ENCODE results near the gene HLA-A.
"Not testable (repeated sequence)": the region's sequence is repeated elsewhere in the genome, so short reads cannot be mapped to it uniquely, and the experiment has no call there.

HLA-A gene

DNA sequence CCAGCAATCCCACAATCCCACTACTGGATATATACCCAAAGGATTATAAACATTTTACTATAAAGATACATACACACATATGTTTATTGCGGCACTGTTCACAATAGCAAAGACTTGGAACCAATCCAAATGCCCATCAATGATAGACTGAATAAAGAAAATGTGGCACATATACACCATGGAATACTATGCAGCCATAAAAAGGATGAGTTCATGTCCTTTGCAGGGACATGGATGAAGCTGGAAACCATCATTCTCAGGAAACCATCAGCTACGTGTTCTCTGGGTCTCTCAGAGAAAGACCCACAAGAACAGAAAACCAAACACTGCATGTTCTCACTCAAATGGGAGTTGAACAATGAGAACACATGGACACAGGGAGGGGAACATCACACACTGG lies 21.4 kb downstream of the HLA-A start:
- DNase-seq (ENCODE audit: low spot score) = not testable (repeated sequence)

DNA sequence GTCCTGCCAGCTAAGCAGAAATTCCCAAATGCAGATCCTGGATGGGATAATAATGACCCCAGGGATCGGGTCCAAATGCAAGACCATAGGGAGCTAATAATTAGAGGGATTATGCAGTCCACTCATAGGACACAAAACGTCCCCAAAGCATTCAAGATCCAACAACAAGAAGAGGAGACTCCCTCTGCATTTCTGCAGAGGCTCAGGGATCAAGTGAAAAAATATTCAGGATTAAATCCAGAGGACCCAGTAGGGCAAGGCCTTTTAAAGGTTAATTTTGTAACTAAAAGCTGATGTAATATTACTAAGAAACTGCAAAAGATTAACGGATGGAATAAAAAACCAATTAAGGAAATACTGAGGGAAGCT lies 22.2 kb downstream of the HLA-A start:
- DNase-seq (ENCODE audit: low spot score) = no peak

DNA sequence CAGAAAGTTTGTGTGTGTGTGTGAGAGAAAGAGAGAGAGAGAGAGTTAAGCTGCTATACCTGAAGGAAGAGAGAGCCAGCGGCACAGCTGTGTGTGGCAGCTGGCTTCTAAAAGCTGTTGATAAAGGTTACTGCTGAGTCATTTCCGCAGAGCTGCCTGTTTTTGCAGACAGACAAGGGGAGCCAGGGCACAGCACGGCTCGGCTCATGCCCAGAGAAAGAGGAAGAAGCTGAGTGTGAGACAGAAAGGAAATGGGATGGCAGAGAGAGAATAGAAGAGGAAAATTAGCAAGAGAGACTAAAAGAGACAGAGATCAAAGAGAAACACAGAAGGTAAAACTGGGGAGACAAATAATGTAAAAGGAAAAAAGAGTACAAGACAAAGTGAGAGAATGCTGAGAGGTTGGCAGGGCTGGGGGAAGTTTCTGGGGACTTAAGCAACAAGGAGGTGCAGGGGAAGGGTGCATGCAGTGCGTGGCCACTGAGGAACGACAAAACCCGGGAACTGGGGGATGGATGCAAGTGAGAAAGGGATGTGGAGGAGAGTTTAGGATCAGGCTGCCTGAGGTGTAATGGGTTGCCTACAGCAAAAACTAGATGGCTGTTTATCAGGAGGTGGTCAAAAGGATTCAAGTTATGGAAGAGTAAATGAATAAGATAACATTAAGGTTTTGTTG lies 22.7 kb downstream of the HLA-A start:
- peak; percentile 89 for DNase-seq (ENCODE audit: low spot score)

DNA sequence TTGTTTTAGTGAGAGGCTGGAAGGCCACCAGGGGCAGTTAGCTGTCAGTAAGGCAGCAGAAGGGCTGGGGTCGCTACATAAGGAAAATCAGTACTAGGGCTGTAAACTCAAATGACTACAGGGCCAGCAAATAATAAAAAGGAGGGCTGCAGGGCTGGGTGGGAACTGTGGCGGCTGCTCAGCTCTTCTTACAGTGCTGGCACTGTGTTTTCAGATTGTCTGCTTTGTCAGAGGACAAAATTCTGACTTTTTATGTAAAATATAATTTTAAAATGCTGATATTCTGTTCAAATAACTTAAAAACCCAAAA lies 23.2 kb downstream of the HLA-A start:
- peak; percentile 14 for DNase-seq (ENCODE audit: low spot score)

DNA sequence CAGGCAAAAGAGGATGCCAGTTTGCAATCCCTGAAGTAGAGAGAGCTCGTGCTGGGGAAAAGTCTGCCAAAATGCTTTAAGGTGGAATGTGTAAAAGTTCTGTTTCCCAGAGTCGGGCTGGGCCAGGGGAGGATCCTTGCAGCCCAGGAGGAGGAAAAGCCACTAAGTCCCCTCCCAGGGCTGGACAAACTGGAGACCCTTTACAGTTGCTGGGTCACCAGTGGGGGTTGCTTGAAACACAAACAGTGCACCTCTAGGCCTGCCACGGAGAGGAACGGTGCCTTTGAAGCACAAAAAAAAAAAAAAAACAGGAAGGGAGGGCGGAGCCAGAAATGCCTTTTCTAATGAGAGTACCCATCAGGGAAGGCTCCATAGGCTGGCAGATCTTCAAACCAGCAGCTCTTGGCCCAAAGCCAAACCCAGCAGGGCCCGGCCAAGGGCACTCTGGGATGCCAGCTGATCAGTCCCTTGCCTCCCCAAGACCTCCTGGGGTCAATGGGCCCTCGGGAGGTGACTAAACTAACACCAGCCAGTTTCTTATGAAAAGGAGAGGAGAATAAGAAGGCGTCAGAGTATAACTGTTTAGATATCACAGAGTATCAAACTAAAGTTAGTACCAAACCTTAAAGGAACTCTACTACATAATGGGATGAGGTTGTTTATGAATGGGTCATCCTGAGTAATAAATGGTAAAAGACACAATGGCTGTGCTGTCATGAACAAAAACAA lies 23.7 kb downstream of the HLA-A start:
- DNase-seq (ENCODE audit: low spot score) = peak; percentile 91

DNA sequence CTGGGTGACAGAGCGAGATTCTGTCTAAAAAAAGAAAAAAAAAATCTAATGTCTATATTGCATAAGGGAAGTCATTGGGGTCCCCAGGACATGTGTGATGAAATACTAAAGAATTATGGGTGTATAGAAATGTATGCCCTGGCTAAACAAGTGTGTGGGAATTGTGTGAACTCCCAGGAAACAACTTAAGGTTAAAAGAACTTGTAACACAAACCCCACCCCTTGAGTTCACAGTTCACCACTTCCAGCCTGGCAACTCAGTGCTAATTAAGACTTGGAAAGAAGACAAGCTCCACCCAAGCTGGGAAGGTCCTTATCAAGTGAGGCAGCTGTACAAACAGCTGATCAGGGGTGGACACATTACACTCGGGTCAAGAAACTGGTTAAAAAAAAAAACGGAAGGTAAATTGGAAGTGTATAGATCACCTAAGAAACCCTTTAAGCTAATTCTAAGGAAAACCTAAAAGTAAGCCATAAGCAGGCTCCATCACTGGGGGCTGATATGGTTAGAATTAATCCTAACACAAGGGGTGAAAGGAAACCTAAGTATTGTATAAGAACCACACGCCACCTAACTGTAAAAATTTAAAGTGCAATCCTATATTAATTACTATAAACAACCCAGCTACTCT lies 25.2 kb downstream of the HLA-A start:
- peak; percentile 44 for DNase-seq (ENCODE audit: low spot score)

DNA sequence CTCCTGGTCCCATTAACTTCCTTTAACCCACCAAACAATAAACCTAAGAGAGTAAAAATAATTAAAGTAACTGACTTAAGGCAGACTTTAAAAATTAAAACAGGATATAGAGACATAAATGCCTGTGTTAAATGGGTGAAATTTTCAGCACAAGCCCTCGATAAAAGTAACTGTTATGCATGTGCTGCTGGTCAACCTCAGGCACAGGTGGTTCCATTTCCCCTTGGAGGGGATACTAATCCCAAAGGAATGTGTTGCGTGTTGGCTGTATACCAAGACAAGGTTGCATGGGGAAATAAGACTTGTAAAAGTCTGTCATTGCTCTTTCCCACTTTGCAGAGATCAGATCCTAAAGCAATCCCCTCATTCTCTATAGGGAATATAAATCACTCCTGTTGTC lies 25.8 kb downstream of the HLA-A start:
- DNase-seq (ENCODE audit: low spot score) = peak; percentile 48

DNA sequence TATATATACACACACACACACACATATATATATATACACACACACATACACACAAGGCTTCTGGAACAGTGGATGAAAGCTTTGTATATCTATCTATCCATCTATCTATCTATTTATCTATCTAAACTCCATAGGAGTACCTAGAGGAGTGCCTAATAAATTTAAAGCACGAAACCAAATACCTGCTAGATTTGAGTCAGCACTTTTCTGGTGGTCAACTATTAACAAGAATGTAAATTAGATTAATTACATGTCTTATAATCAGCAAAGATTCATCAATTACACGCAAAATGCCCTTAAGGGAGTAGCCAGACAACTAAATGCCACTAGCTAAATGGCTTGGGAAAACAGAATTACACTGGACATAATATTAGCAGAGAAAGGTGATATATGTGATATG lies 26.6 kb downstream of the HLA-A start:
- no peak for DNase-seq (ENCODE audit: low spot score)

DNA sequence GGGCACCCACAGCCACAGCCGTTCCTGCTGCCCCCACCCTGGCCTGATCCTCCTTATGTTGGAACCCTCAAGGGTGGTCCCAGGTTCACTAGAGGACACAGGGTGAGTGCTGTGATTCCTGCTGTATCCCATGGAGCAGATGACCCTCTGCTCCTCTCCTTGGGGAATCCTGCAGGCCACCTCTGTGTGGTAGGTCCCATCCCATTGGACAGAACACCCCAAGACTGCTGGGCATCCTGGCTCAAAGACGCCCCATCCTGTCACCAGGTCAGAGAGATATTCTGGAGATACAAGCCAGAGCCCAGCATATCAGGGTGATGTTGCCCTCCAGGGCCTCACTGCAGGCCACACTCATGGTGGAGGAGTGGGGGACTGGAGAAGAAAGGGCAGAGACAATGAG lies 28.4 kb downstream of the HLA-A start:
- DNase-seq (ENCODE audit: low spot score) = no peak

DNA sequence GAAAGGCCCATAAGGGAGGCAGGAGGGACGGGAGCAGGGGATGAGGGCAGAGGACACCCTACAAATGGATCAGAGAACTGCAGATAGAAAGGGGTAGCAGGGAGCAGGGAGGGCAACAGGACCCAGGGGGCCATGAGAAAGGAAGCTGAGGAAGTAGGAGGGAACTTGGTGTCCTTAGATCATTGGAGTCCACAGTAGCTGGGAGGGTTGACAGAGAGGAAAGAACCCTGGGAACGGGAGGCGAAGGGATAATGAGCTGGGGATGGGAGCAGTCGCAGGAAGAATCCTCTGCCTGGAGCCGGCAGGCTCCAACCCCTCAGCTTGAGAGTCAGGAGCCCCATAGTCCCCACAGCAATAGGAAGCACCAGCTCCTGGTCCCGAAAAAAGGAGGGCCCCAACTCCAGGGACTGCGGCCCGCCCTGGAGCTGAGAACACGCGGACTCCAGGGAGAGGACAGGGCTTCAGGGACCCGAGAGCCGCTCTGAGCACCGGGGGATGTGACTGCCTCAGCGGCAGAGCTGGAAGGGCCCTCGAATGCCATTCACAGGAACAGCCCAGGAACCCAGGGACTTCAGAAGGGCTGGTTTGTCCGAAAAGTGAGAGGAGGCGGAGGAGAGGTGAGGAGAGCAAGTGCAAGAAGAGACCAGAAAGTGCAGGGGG lies 32.7 kb downstream of the HLA-A start:
- no peak for DNase-seq (ENCODE audit: low spot score)

DNA sequence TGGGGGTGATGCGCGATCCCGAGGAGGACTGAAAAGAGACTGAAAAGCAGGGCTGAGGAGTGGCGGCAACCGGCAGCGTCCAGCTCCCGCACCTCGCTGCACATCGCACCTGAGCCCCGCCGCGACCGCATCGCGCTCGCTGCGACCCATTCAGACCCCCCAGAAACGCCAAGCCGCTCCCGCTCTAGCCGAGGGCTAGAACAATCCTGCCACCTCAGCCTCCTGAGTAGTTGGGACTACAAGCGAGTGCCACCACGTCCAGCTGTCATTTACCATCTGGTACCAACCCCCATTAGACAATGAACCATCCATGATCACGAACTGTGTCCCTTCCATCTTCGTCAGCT lies 33.2 kb downstream of the HLA-A start:
- no peak for DNase-seq (ENCODE audit: low spot score)

DNA sequence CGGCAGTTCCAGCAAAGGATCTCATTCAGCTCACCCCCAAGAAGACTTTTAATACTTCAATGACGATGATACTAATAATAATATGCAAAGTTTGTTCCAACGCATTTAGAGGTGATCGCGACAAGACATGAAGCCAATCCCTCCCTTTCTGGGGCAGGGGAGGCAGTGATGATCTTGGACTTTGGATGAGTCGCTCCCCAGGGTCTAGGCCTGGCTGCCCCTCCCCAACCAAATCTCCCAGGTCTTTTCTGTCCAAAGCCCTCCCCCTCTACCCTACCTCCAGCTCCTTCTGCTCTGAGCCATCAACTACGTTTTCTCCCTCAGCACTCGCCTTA lies 33.9 kb downstream of the HLA-A start:
- DNase-seq (ENCODE audit: low spot score) = no peak

DNA sequence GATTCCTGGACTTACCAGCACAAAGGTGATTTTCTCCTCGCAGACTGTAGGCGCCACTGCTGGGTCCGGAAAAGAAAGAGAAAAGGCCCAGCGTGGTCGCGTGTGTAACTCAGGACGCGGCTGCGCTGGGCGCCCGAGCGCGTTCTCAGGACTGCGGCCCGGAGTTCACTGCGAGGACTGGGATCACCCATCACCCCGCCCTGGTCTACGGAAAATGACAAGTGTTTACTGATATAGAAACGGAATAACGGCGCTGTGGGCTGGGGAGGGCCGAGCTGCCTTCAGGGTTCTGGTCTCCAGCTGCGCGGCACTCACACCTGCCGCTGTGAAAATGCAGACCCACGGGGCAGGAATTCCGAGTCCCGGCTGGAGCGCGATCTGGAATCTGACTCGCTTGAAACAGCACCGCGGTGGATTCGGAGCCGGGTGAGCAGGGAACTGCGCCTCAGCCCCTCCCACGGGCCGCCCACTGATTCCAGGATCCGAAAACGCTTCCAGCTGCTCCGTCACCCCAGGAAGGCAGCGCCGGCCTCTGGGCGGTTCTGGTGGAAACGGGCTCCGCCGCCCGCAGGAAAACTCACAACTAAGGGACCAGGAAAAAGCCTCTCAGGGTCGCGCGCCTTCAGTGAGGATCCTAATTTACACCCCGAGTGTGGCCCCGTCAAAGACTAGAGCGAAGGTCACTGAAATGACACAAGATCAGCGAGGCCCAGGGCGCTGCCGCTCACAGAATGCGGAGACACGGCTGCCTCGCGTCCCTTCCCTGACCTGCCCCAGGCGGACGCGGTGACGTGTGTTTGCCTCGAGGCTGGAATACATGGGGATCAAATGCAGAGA lies 34.5 kb downstream of the HLA-A start:
- peak; percentile 77 for DNase-seq (ENCODE audit: low spot score)

DNA sequence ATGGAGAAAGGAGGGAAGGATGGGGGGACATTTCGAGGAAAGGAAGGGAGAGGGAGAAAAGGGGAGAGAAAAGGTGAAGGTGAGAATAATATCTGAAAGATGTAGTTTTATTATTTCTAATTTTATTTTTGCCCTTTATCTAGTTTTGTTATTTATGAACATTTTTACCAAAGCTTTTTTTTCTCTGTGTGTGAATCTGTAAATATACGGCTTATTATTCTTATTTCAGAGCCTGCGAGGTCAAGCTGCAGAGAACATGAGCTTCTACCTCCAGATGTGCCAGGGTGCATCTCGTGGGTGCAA lies 35.0 kb downstream of the HLA-A start:
- DNase-seq (ENCODE audit: low spot score) = no peak

DNA sequence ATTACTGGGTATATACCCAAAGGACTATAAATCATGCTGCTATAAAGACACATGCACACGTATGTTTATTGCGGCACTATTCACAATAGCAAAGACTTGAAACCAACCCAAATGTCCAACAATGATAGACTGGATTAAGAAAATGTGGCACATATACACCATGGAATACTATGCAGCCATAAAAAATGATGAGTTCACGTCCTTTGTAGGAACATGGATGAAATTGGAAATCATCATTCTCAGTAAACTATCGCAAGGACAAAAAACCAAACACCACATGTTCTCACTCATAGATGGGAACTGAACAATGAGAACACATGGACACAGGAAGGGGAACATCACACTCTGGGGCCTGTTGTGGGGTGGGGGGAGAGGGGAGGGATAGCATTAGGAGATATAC lies 37.7 kb downstream of the HLA-A start:
- DNase-seq (ENCODE audit: low spot score) = not testable (repeated sequence)

DNA sequence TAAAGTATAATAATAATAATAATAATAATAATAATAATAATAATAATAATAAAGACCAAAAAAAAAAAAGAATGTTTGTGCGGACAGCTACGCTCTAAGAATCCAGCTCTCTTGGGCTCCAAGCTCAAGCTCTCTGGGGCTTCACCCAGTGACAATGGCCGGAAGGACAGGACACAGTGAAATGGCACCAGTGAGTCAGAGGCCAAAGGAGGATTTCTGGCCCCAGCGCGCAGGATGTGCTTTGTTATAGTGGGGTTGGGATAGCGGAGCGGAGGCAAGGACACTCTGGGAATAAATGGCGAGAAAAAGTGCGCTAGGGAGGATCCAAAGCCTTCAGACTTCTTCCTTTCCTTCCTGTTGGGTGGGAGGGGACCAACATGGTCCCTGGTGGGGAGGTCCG lies 38.2 kb downstream of the HLA-A start:
- DNase-seq (ENCODE audit: low spot score) = no peak

DNA sequence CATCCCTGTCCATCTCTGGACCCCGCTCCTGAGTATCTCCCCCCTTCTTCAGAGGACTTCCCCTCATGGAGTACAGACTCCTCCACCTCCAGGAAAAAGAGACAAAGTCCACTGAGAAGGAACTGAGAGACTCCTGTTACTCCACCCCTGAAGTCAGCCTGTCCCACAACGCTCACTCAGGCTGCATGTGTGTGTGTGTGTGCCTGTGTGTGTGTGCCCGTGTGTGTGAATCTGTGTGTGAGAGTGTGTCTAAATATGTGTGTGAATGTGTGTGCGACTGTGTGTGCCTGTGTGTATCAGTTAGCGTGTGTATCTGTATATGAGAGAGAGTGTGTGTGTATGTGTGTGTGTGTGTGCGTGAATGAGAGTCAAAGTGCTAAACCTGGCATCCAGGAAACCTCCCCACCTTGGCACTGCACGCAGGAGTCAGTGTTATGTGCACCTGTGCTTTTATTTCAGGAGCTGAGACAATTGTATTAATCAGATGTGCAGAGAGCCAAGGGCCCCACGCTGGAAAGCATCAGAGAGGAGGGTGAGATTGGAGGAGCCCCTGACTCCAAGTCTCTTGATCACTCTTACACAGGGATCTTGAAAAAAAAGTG lies 39.0 kb downstream of the HLA-A start:
- DNase-seq (ENCODE audit: low spot score) = no peak

DNA sequence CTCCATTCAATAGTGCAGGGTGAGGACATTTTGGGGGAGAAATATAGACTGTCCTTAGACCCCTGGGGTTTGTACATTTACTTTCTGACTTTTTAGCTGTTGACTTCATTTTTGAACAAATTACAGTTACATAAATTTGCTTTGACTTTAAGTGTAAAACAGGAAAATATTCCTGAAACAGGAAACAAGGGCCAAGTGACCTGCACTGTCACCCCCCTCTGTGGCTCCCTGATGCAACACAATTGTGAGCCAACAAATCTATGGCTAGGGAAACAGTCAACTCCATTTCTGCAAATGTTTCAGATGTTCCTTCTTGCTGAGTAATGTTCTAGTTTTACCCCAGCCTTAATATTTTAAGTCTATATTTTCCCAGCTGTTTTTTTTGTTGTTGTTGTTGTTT lies 39.8 kb downstream of the HLA-A start:
- DNase-seq (ENCODE audit: low spot score) = no peak

DNA sequence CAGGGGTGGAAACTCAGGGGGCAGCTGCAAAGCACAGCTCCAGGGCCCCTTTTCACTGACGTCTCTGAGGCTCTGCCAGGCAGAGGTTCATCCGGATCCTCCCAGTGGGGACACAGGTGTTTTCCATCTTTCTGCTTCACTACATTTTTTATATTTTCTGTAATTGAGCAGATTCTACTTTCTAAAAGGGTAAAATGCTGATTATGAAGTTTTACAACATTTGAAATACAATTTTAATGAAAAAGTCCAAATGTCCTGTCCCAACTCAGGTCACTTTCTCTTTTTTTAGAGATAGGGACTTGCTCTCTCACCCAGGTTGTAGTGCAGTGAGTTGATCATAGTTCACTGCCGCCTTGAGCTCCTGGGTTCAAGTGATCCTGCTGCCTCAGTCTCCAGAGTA lies 41.9 kb downstream of the HLA-A start:
- no peak for DNase-seq (ENCODE audit: low spot score)

DNA sequence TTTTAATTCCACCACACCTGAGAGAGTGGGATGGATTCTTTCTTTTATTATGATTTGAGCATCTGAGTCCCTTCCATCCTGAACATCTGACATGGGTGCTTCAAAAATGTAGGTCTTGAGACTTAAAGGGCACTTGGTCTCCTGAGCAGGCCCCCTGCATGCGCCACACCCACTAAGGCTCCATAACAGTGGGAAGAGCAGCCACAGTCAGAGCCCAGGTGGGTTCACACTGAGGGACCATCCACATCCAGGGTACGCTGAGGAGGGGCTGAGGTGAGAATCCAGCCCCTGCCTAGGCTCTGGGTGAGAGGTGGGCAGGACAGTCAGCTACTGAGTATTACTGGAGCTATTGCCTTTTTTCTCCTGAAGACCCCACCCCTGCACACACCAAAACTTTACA lies 42.7 kb downstream of the HLA-A start:
- no peak for DNase-seq (ENCODE audit: low spot score)

DNA sequence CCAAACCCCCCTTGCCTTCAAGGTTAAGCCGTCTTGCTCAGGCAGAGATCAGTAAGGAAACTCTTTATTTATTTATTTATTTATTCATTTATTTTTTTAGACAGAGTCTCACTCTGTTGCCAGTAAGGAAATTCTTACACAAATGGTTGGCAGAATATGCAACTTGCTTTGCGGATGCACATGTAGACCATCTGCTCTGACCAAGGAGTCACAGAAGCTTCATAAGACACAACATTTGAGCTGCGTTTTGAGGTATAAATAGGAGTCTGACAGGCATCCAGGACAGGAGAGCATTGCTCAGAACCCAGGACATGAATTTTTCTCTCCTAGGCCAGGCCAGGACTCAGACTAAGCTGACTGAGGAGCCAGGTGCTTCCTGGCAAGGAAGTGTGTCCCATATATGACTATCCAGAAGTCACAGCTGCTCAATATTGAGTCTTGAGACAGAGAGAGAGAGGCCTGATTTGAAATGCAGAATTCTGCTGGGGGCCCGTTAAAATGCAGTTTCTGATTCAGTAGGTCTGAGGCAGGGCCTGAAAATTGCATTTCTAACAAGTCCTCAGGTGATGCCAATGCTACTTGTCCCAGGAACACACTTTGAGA lies 43.9 kb downstream of the HLA-A start:
- DNase-seq (ENCODE audit: low spot score) = no peak

DNA sequence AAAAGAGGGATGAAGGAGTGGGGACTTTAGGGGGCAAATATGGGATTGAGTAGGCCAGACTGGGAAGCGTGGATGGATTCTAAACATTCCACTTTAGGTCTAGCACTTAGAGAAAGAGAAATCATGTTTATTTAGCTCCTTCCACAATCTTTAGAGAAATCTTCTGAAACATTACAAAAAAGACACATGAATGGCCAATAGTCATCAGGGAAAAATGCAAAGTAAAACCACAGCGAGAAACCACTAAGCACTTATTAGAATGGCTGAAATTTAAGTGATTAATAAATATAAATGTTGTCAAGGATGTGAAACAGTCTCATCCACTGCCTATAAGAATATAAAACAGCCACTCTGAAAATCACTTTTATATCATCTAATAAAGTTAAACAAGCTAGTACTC lies 46.9 kb downstream of the HLA-A start:
- no peak for DNase-seq (ENCODE audit: low spot score)
